ENCODE data around the gene PTPRK. TPM values are rescaled to one million over a fixed set of nuclear protein-coding genes. Genes with fewer than 3 reads are reported as not detected.

Gene PTPRK
- total and polyA plus RNA-seq, 4 donors: 8.2 to 224 (median 42.9) TPM

- Histone ChIP-seq H3K4me3 (no peak overlapping the region), H3K36me3 (ENCODE audit: control insufficient read depth in 4 of 4, insufficient read depth in 4 of 4, low read length in 4 of 4) (peaks cover 0 to 2% (median 0%) of the 10 kb centered on the region in 4 donors), H3K27ac (ENCODE audit: low read depth in 1 of 2, low read length in 1 of 2) (no peak overlapping the region), H3K9me3 (ENCODE audit: control insufficient read depth in 4 of 4, insufficient read depth in 3 of 4, low read length in 3 of 4) (no peaks in the 10 kb centered on the region), H3K4me1 (ENCODE audit: control insufficient read depth in 5 of 5, insufficient read depth in 5 of 5, low read length in 5 of 5) (peaks cover 0 to 11% (median 0%) of the 10 kb centered on the region in 5 donors), H3K27me3 (ENCODE audit: control insufficient read depth in 3 of 3, insufficient read depth in 3 of 3, low read length in 2 of 3) (no peaks in the 10 kb centered on the region), H3K9ac (ENCODE audit: insufficient read depth in 1 of 2, low read length in 2 of 2) (no peak overlapping the region)
- ATAC-seq (ENCODE audit: insufficient read depth, low FRiP score) (no peak), DNase-seq (no peak)
- TF ChIP-seq, protein P1, sequence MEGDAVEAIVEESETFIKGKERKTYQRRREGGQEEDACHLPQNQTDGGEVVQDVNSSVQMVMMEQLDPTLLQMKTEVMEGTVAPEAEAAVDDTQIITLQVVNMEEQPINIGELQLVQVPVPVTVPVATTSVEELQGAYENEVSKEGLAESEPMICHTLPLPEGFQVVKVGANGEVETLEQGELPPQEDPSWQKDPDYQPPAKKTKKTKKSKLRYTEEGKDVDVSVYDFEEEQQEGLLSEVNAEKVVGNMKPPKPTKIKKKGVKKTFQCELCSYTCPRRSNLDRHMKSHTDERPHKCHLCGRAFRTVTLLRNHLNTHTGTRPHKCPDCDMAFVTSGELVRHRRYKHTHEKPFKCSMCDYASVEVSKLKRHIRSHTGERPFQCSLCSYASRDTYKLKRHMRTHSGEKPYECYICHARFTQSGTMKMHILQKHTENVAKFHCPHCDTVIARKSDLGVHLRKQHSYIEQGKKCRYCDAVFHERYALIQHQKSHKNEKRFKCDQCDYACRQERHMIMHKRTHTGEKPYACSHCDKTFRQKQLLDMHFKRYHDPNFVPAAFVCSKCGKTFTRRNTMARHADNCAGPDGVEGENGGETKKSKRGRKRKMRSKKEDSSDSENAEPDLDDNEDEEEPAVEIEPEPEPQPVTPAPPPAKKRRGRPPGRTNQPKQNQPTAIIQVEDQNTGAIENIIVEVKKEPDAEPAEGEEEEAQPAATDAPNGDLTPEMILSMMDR (IDR thresholded peaks at IDR 0.05; ENCODE audit: control extremely low read depth, extremely low read depth): no peak
- 91 to 96% methylated on average over 1 of the region's 1 CpG for WGBS, 2 donors
These were observed 126.2 kb downstream of the PTPRK start for GRCh38 chr6:128394167-128394566.

DNA sequence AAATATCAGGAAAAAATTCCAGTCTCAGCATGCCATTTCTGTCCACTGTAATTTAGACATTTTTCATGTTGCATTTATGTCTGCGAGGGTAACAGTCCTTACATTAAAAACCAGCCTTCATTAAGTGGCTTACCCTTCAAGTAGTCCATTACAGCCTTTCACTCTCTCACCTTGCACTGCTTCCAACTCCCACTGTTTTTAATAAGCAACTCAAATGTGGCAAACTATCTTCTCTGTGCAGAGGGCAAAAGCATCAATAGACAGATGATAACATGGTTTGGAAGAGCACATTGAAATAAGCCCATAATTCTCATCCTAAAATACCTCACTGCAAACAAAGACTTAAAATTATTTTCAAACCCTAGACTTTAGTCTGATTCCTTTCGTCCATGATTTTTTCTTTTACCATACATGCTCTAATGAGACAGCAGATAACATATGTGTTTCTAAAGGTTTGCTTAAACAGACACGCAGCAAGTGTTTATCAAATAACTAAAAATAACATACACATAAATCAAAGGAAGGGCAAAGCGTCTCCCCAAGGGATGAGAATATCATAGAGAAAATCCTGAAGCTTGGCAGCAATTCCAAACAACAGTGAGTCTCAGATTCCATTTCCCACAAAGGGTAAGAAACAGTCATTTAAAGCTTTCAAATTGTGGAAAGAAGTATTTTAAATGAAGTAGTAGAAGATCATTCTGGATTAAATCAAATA, 130.4 kb downstream of the PTPRK start:
- Histone ChIP-seq H3K27ac (ENCODE audit: low read depth in 1 of 2, low read length in 1 of 2) (no peak overlapping the region), H3K9ac (ENCODE audit: insufficient read depth in 1 of 2, low read length in 2 of 2) (no peak overlapping the region), H3K9me3 (ENCODE audit: control insufficient read depth in 4 of 4, insufficient read depth in 3 of 4, low read length in 3 of 4) (no peaks in the 10 kb centered on the region), H3K4me1 (ENCODE audit: control insufficient read depth in 5 of 5, insufficient read depth in 5 of 5, low read length in 5 of 5) (peaks cover 0 to 7% (median 0%) of the 10 kb centered on the region in 5 donors), H3K4me3 (no peak overlapping the region), H3K36me3 (ENCODE audit: control insufficient read depth in 4 of 4, insufficient read depth in 4 of 4, low read length in 4 of 4) (no peaks in the 10 kb centered on the region), H3K27me3 (ENCODE audit: control insufficient read depth in 3 of 3, insufficient read depth in 3 of 3, low read length in 2 of 3) (no peaks in the 10 kb centered on the region)
- TF ChIP-seq, protein P1 (IDR thresholded peaks at IDR 0.05; ENCODE audit: control extremely low read depth, extremely low read depth): no peak
- DNase-seq: no peak
- ATAC-seq (ENCODE audit: insufficient read depth, low FRiP score): no peak
- WGBS, 2 donors: 67 to 77% methylated on average over 4 of the region's 4 CpGs

- no peaks in the 10 kb centered on the region for H3K36me3 ChIP-seq (ENCODE audit: control insufficient read depth in 4 of 4, insufficient read depth in 4 of 4, low read length in 4 of 4)
- H3K4me1 ChIP-seq (ENCODE audit: control insufficient read depth in 5 of 5, insufficient read depth in 5 of 5, low read length in 5 of 5): peaks cover 0 to 7% (median 0%) of the 10 kb centered on the region in 5 donors
- no peak overlapping the region for H3K27ac ChIP-seq (ENCODE audit: low read depth in 1 of 2, low read length in 1 of 2)
- DNase-seq (no peak), ATAC-seq (ENCODE audit: insufficient read depth, low FRiP score) (no peak)
- H3K9ac ChIP-seq (ENCODE audit: insufficient read depth in 1 of 2, low read length in 2 of 2): no peak overlapping the region
- no peaks in the 10 kb centered on the region for H3K27me3 ChIP-seq (ENCODE audit: control insufficient read depth in 3 of 3, insufficient read depth in 3 of 3, low read length in 2 of 3)
- no peaks in the 10 kb centered on the region for H3K9me3 ChIP-seq (ENCODE audit: control insufficient read depth in 4 of 4, insufficient read depth in 3 of 4, low read length in 3 of 4)
- TF ChIP-seq, protein P1 (IDR thresholded peaks at IDR 0.05; ENCODE audit: control extremely low read depth, extremely low read depth): no peak
- no peak overlapping the region for H3K4me3 ChIP-seq
- 0 to 2% methylated on average over 1 of the region's 1 CpG for WGBS, 2 donors
These were observed 132.0 kb downstream of the PTPRK start for GRCh38 chr6:128388380-128388779.

Measured in lung (tissue), 12 donors.